Measurements from ENCODE around the gene LMOD2.
A peak's percentile ranks its signal among the peaks of the same experiment; 100 is the strongest.

Gene LMOD2, protein sequence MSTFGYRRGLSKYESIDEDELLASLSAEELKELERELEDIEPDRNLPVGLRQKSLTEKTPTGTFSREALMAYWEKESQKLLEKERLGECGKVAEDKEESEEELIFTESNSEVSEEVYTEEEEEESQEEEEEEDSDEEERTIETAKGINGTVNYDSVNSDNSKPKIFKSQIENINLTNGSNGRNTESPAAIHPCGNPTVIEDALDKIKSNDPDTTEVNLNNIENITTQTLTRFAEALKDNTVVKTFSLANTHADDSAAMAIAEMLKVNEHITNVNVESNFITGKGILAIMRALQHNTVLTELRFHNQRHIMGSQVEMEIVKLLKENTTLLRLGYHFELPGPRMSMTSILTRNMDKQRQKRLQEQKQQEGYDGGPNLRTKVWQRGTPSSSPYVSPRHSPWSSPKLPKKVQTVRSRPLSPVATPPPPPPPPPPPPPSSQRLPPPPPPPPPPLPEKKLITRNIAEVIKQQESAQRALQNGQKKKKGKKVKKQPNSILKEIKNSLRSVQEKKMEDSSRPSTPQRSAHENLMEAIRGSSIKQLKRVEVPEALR

DNA sequence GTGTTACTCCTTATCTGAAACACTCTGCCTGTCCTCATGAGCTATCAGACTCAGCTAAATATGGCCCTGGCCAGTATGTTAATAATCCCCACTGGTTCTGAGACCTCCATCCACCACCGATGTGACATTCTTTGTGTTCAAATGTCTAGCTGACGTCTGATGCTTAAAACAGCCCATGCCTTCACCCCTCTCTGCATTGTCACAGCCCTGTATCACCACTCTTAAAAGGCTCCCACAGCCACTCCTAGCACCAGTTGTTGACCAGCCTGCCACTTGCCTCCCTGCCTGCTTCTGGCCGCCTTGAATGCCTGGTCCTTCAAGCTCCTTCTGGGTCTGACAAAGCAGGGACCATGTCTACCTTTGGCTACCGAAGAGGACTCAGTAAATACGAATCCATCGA, at the start of gene LMOD2:
LMOD2 (plus strand) TSS at position 253 of the 400 bp plus-strand sequence; CDS start at position 351, 98 bp downstream.
- H3K9me3 Mint-ChIP-seq: no peaks in the 10 kb centered on the region
- no peak within 1 kb of the TSS for H3K27ac Mint-ChIP-seq
- H3K36me3 Mint-ChIP-seq: no peaks in the 10 kb centered on the region
- ATAC-seq (ENCODE audit: low read depth) (no peak), DNase-seq (ENCODE audit: low spot score in 2 of 2) (no peak)
- H3K4me1 Mint-ChIP-seq: no peaks in the 10 kb centered on the region
- H3K27me3 Mint-ChIP-seq: peaks cover 7% of the 10 kb centered on the region
- no peak within 1 kb of the TSS for H3K4me3 Mint-ChIP-seq

DNA sequence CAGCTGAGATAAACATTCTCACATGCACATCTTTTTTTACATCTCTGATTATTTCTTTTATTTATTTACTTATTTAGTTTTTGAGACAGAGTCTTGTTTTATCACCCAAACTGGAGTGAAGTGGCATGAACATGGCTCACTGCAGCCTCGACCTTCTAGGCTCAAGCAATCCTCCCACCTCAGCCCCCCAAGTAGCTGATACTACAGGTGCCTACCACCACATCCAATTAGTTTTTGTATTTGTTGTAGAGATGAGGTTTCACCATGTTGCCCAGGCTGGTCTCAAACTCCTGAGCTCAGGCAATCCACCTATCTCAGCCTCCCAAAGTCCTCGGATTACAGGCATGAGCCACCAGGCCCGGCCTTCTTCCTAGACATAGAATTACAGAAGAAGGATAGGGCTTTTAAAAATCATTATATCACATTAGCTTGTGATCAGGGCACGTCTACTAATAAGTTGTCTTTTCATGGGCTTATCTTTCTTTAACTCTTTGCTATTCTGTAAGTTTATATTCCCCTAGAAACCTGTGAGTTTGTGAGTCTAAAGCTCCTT, 48.2 kb upstream of the LMOD2 start:
- Mint-ChIP-seq H3K9me3 (no peaks in the 10 kb centered on the region), H3K27ac (no peak overlapping the region), H3K4me1 (no peaks in the 10 kb centered on the region), H3K27me3 (peaks cover 14% of the 10 kb centered on the region), H3K4me3 (no peak overlapping the region), H3K36me3 (no peaks in the 10 kb centered on the region)
- ATAC-seq (ENCODE audit: low read depth) (no peak), DNase-seq (ENCODE audit: low spot score in 2 of 2) (no peak)

DNA sequence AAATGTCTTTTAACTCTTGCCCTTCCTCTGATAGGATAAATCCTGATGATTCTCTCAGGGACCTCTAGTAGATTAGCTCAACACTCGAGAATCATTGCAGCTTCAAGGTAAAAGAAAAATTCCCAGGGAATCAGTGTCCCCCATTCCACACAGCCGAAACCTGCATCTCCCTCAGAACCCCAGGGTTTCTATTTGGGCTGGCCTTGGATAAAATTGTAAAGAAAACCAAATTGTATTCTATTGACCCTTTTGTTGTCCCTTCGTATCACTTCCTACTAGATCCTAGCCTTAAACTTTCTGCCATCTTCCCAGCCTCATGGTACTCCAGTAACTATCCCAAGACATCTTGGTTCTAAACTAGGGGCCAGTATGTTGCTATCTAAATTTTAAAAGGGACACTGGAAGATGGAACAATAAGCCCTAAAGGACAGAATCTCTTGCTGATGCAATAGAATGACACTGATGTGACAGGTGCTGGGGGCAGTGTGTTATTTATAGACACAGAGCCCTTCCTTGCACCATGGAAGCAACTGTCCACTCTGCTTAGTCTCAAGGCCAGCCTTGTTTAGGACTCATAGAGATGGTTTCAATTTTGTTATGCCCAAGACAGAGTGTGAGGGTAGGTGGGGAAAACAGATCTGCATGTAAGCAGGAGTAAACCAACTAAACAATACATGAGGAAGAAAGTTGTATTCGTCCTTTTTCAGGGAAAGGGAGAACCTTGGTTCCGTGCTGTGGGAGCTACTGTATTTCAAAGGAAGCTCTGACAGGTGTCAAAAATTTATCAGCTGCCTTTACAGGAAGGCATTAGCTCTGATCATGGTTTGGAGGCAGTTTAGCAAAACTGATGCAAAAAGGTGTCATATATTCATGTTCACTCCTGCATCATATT, 46.4 kb upstream of the LMOD2 start:
- no peak overlapping the region for H3K4me3 Mint-ChIP-seq
- DNase-seq (ENCODE audit: low spot score in 2 of 2) (no peak), ATAC-seq (ENCODE audit: low read depth) (no peak)
- no peaks in the 10 kb centered on the region for H3K9me3 Mint-ChIP-seq
- H3K36me3 Mint-ChIP-seq: no peaks in the 10 kb centered on the region
- H3K27ac Mint-ChIP-seq: no peak overlapping the region
- H3K27me3 Mint-ChIP-seq: peaks cover 11% of the 10 kb centered on the region
- H3K4me1 Mint-ChIP-seq: no peaks in the 10 kb centered on the region

DNA sequence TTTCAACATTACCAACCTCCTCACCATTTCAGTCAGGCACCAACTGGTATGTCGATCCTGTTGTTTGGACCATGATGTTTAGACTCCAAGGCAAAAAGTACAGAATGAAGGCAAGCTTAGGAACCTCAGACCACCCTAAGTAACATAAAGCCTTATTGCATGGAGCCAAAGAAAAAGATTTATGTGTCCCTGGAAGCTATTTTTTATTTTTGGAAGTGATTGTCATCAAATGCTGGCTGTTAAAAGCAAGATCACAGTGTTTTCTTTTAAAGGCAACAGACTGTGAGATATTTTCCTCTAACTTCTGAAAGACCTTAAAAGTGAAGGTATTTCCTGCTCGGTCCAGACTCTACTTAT, 45.8 kb upstream of the LMOD2 start:
- H3K9me3 Mint-ChIP-seq: no peaks in the 10 kb centered on the region
- no peak for DNase-seq (ENCODE audit: low spot score in 2 of 2)
- ATAC-seq (ENCODE audit: low read depth): no peak
- H3K36me3 Mint-ChIP-seq: no peaks in the 10 kb centered on the region
- H3K27me3 Mint-ChIP-seq: peaks cover 11% of the 10 kb centered on the region
- no peaks in the 10 kb centered on the region for H3K4me1 Mint-ChIP-seq
- H3K27ac Mint-ChIP-seq: no peak overlapping the region
- no peak overlapping the region for H3K4me3 Mint-ChIP-seq

DNA sequence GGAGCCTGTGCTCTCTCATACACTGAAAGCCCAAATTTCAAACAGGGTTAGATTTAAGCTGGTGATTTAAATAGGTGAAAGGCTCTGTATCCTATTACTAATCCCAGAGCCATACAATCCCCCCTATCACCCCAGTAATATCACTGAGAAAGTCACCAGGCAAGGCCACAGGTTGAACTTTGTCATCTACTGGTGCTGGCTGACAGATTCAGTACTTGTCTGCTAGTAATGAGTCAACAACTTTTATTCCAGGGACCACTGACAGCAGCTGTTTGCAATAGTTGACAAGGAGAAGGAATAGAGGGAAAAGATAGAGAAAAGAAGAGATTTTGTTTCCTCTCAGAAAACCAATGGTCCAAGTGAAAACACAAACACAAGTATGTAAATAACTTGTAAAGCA, 43.6 kb upstream of the LMOD2 start:
- H3K27me3 Mint-ChIP-seq: peaks cover 11% of the 10 kb centered on the region
- H3K27ac Mint-ChIP-seq: no peak overlapping the region
- no peaks in the 10 kb centered on the region for H3K9me3 Mint-ChIP-seq
- H3K36me3 Mint-ChIP-seq: no peaks in the 10 kb centered on the region
- DNase-seq (ENCODE audit: low spot score in 2 of 2): no peak
- H3K4me3 Mint-ChIP-seq: no peak overlapping the region
- H3K4me1 Mint-ChIP-seq: no peaks in the 10 kb centered on the region
- ATAC-seq (ENCODE audit: low read depth): no peak

DNA sequence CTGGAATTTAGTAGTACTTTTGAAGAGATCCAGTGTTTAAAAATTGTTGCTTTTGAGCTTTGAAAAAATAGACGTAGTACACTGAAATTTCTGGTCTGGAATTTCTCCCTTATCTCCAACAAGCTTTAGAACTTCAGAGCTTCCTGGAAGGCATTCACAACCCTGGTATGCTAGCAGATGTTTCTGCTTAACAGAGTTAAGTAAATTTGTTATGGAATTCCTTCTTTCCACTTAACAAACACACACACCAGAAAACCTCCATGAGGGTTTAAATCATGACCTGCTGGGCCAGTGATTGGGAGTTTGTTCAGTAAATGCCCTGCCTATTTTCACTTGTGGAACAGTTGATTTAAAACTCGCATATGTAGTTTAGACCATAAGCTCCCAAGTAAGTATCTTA, 40.3 kb upstream of the LMOD2 start:
- ATAC-seq (ENCODE audit: low read depth) (no peak), DNase-seq (ENCODE audit: low spot score in 2 of 2) (no peak)
- Mint-ChIP-seq H3K27me3 (peaks cover 12% of the 10 kb centered on the region), H3K27ac (no peak overlapping the region), H3K9me3 (no peaks in the 10 kb centered on the region), H3K4me3 (no peak overlapping the region), H3K36me3 (no peaks in the 10 kb centered on the region), H3K4me1 (no peaks in the 10 kb centered on the region)

DNA sequence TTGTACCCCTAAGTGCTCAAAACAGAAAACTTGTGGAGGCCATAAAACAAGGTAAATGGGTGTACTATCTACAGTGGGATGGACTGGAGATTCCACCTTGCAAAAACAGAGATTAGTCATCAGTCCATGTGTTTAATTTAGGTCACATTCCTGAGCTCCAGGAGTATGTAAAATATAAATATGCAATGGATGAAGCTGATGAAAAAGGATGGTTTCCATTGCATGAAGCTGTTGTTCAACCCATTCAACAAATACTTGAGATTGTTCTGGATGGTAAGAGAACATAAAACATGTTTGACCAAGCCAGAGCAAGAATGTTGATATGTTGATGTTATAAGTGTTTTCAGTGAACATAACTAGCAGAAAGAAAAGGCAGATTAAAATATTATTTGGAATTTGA, 39.4 kb upstream of the LMOD2 start:
- Mint-ChIP-seq H3K36me3 (no peaks in the 10 kb centered on the region), H3K9me3 (no peaks in the 10 kb centered on the region), H3K4me3 (no peak overlapping the region), H3K4me1 (no peaks in the 10 kb centered on the region), H3K27me3 (peaks cover 12% of the 10 kb centered on the region), H3K27ac (no peak overlapping the region)
- ATAC-seq (ENCODE audit: low read depth) (no peak), DNase-seq (ENCODE audit: low spot score in 2 of 2) (no peak)

DNA sequence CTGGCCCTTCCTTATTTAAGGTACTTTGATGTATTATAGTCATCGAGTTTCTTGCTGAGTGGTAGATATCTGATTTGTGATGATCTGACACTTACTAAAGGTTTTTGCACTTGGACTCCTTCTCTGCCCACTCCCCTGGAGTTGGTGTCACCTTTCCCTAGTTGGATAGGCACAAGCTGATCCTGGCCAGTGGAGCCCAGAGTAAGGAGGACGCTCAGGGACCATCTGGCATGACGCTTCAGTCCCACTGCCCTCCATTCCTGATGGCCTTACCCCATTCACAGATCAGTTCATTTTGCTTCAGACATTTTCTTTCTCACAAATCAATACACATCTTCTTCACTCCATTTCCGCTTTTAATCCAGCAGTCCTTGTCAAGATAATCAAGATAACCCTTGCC, 34.0 kb upstream of the LMOD2 start:
- Mint-ChIP-seq H3K4me1 (peaks cover 4% of the 10 kb centered on the region), H3K9me3 (no peaks in the 10 kb centered on the region), H3K4me3 (no peak overlapping the region), H3K27me3 (peaks cover 9% of the 10 kb centered on the region), H3K27ac (no peak overlapping the region), H3K36me3 (no peaks in the 10 kb centered on the region)
- DNase-seq (ENCODE audit: low spot score in 2 of 2) (no peak), ATAC-seq (ENCODE audit: low read depth) (no peak)

DNA sequence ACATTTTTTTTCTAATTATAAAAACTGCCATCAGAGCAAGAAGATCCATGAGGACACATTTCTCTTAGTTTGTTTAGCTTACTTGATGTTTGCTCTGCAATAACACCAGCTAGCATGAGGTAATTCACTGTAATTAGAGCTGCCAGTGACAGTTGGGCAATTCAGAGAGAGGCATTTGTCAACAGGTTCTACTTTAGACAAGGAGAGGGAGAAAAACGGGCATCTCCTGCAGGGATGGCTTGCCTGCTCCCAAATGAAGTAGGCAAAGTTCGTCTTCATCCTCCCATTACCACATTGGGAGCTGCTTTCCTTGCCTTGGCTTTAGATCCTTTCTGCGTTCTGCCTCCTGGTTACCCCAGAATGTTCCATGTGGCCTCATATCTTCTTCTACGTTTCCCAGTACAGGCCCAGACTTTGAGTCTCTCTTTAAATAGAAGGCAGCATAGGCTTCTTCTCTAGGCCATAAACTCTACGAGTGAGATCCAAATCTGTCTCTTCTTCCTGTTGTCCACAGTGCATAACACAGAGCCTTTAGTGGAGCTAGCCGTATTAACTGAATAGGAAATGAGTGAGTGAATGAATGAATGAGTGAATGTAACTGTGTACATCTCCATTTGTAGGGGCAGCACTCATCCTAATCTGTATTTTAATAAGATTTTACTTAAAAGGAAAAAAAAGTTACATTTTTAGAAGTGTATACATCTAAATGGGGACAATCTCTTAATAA, 32.8 kb upstream of the LMOD2 start:
- no peak for ATAC-seq (ENCODE audit: low read depth)

DNA sequence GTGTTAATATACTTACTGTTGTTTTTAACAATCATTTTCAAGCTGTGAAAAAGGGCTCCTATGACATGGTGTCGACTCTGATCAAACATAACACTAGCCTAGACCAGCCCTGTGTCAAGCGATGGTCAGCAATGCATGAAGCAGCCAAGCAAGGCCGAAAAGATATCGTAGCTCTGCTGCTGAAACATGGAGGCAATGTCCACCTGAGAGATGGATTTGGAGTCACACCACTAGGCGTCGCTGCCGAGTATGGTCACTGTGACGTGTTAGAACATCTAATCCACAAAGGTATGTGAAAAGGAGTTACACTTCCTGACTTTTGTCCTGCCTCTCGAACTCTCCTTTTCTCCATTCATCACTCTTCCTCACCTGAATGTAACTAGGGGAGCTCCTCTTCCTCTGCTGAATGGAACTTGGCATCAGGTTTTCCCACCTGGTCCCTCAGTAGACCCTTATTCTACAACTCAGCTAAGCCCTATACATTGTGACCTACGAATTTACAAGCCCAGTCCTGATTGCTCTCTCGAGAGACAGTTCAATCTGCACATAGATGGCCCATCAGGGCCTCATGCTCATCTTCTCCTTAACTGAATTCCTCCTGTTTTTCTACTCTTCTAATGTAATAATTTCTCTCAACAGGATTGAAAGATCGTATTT, 31.0 kb upstream of the LMOD2 start:
- ATAC-seq (ENCODE audit: low read depth): peak; percentile 44
- no peaks in the 10 kb centered on the region for H3K9me3 Mint-ChIP-seq
- H3K27me3 Mint-ChIP-seq: peaks cover 6% of the 10 kb centered on the region
- no peak overlapping the region for H3K27ac Mint-ChIP-seq
- no peak overlapping the region for H3K4me3 Mint-ChIP-seq
- H3K4me1 Mint-ChIP-seq: peaks cover 4% of the 10 kb centered on the region
- peak; percentile 33 to 37 for DNase-seq (ENCODE audit: low spot score in 2 of 2)
- no peaks in the 10 kb centered on the region for H3K36me3 Mint-ChIP-seq

More for the DNA sequence above, 32.8 kb upstream of the LMOD2 start:
- Mint-ChIP-seq H3K4me3 (no peak overlapping the region), H3K9me3 (no peaks in the 10 kb centered on the region), H3K4me1 (peaks cover 4% of the 10 kb centered on the region), H3K36me3 (no peaks in the 10 kb centered on the region), H3K27me3 (peaks cover 7% of the 10 kb centered on the region), H3K27ac (no peak overlapping the region)
- no peak for DNase-seq (ENCODE audit: low spot score in 2 of 2)

DNA sequence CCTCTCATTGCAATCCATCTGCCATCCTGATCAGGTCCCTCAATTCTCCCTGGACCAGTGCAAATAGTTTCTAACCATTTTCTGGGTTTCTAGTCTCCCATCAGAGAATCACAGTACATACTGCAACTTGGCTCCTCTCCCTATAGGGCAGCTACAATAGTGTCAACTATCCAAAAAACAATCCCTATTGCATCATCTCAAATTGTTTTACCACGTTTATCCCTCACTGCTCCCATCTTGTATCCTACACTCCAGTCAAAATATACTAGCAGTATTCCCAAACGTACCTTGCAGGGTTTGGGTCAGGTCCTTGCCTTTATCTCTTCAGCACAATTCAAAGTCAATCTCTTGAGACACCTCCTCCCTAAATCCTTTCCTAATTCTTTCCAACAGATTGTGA, 30.4 kb upstream of the LMOD2 start:
- Mint-ChIP-seq H3K36me3 (no peaks in the 10 kb centered on the region), H3K27ac (no peak overlapping the region), H3K4me3 (no peak overlapping the region), H3K4me1 (peaks cover 4% of the 10 kb centered on the region), H3K27me3 (peaks cover 6% of the 10 kb centered on the region), H3K9me3 (no peaks in the 10 kb centered on the region)
- DNase-seq (ENCODE audit: low spot score in 2 of 2) (no peak), ATAC-seq (ENCODE audit: low read depth) (no peak)

DNA sequence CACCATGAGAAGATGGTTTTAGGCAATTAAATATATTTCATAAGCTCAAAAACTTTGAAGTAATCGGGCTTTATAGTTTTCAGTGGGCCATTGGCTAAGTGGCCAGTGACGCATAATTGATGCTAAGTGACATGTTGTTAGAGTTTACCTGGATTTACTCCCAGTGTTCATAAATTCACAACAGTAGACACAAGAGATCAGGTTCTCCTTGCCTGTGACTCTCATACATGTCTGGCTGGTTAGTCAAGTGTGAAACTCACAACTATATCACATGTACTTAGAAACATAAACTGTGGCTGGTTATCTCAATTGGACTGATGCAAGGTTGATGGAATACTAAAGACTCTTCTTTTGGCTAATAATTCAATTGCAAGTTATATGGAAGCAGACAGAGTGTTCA, 27.8 kb upstream of the LMOD2 start:
- H3K4me1 Mint-ChIP-seq: peaks cover 4% of the 10 kb centered on the region
- no peaks in the 10 kb centered on the region for H3K9me3 Mint-ChIP-seq
- DNase-seq (ENCODE audit: low spot score in 2 of 2) (no peak), ATAC-seq (ENCODE audit: low read depth) (no peak)
- no peak overlapping the region for H3K4me3 Mint-ChIP-seq
- peaks cover 5% of the 10 kb centered on the region for H3K27me3 Mint-ChIP-seq
- no peaks in the 10 kb centered on the region for H3K36me3 Mint-ChIP-seq
- H3K27ac Mint-ChIP-seq: no peak overlapping the region

DNA sequence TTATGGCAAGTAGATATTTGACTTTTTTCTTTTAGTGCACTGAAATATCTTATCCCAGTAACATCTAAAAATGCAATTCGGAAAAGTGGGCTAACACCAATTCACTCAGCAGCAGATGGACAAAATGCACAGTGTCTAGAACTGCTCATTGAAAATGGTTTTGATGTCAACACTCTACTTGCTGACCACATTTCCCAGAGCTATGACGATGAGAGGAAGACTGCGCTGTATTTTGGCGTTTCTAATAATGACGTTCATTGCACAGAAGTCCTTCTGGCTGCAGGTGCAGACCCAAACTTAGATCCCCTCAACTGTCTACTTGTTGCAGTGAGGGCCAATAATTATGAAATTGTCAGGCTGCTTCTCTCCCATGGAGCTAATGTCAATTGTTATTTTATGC, 26.8 kb upstream of the LMOD2 start:
- H3K9me3 Mint-ChIP-seq: no peaks in the 10 kb centered on the region
- ATAC-seq (ENCODE audit: low read depth) (no peak), DNase-seq (ENCODE audit: low spot score in 2 of 2) (no peak)
- no peak overlapping the region for H3K4me3 Mint-ChIP-seq
- H3K27ac Mint-ChIP-seq: no peak overlapping the region
- H3K4me1 Mint-ChIP-seq: peaks cover 4% of the 10 kb centered on the region
- H3K36me3 Mint-ChIP-seq: no peaks in the 10 kb centered on the region
- peaks cover 6% of the 10 kb centered on the region for H3K27me3 Mint-ChIP-seq

Data from memory B cell (primary cell).